ENCODE results near the gene CLIC1. TPM values are rescaled to one million over a fixed set of nuclear protein-coding genes. Genes with fewer than 3 reads are reported as not detected.

The CLIC1 gene
- total RNA-seq, 2 experiments from 2014 or later, result 328 to 329 TPM

DNA sequence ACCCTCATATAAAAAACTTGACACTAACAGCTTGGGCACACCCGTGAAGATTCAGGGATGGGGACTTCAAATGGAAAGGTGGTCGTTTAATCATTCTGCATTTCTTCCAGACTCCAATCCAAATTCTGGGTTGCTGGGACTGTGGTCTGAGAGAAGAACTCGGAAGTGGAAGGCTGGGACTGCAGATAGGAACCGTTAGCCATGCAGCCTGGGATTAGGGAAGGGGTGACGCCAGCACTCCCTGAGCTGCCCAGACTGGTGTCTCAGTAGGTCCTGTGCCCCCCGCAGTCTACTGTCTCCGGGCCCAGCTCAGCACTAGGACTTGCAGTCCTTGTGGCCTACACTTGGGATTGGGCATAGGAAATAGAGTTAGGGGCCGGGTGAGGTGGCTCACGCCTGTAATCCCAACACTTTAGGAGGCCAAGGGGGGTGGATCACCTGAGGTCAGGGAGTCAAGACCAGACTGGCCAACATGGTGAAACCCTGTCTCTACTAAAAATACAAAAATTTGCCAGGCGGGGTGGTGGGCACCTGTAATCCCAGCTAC lies 511 bp upstream of the CLIC1 start:
- Mint-ChIP-seq H3K27me3 (no peaks in the 10 kb centered on the region), H3K36me3 (peaks cover 45% of the 10 kb centered on the region), H3K4me1 (peaks cover 57% of the 10 kb centered on the region), H3K27ac (peak overlapping the region; percentile 89), H3K9me3 (no peaks in the 10 kb centered on the region), H3K4me3 (peak overlapping the region; percentile 93)
- no peak for DNase-seq

DNA sequence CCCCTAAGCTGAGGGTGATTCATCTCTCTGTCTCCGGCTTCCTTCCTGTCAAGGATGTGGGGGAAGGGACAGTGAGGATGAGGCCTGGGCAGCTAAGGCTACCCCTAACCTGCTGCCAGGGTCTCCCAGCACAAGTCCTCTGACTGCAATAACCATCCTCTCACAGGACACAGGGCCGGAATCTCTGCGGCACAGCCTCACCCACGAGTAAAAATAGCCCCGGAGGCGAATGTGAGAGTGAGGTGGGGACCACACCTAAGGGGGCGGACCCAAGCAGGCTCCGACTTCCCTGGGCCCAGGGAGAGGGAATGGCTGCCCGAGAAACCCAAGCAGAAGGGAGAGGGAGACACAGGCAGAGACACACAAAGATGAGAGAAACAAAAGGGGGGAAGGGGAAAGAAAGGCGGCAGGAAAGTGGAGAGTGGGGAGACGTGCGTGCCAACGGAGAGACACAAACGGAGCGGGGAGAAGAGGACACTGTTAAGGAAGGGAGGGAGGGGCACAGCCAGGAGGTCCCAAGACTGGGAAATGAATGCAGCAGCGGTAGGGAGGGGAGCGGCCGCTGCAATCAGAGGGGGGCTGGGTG lies 1.4 kb downstream of the CLIC1 start:
- Mint-ChIP-seq H3K4me1 (peaks cover 52% of the 10 kb centered on the region), H3K9me3 (no peaks in the 10 kb centered on the region), H3K36me3 (peaks cover 42% of the 10 kb centered on the region), H3K4me3 (peak overlapping the region; percentile 93), H3K27me3 (no peaks in the 10 kb centered on the region), H3K27ac (peak overlapping the region; percentile 89)
- DNase-seq, result peak; percentile 64

DNA sequence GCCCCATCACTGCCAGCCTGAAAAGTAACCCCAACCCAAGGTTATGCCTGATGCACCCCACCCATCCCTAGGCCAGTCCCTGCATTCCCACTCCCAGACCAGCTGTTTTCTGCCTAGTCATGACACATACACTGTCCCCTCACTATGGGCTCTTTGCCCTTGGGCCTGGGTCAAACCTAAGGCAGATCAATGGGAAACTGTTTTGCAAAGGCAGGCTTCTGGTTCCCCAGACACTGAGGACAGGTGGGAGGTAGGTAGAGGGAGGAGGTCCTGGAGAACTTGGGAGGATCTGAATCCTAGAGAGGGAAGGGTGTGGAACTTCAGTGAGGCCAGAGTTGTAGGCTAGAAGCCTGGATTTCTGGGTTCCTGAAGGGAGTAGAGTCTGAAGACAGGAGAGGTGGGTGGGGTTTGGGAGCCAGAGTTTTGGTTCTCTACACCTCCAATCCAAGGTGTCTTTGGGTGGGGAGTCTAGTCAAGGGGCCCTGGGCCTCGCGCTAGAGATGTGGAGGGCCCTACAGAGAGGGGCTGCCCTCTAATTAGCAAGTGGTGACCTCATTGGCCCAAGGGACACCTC lies 2.0 kb downstream of the CLIC1 start:
- H3K4me1 Mint-ChIP-seq, result peaks cover 52% of the 10 kb centered on the region
- H3K4me3 Mint-ChIP-seq, result peak overlapping the region; percentile 93
- H3K27me3 Mint-ChIP-seq, result no peaks in the 10 kb centered on the region
- peaks cover 40% of the 10 kb centered on the region for H3K36me3 Mint-ChIP-seq
- H3K27ac Mint-ChIP-seq, result peak overlapping the region; percentile 89
- no peak for DNase-seq
- no peaks in the 10 kb centered on the region for H3K9me3 Mint-ChIP-seq

DNA sequence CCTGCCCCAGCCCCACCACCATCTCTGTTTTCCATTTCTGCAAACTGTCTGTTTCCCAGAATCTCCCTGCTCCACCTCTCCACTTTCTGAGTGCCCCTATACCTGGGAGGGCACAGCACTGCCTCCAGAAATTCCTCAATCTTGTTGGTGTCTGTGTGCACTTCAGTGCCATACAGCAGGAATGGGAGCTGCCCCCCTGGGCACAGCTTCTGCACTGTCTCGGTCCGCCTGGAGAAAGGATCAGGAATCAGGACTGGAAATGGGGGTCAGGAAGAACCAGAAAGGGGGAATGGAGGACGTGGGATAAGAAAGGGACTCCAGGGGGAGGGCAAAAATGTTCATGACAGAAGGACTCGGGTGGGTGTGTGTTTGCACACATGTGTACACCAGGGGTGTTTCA lies 2.6 kb downstream of the CLIC1 start:
- Mint-ChIP-seq H3K36me3 (peaks cover 40% of the 10 kb centered on the region), H3K27ac (peak overlapping the region; percentile 65), H3K9me3 (no peaks in the 10 kb centered on the region), H3K4me1 (peaks cover 51% of the 10 kb centered on the region), H3K4me3 (peak overlapping the region; percentile 93), H3K27me3 (no peaks in the 10 kb centered on the region)
- DNase-seq, result no peak

DNA sequence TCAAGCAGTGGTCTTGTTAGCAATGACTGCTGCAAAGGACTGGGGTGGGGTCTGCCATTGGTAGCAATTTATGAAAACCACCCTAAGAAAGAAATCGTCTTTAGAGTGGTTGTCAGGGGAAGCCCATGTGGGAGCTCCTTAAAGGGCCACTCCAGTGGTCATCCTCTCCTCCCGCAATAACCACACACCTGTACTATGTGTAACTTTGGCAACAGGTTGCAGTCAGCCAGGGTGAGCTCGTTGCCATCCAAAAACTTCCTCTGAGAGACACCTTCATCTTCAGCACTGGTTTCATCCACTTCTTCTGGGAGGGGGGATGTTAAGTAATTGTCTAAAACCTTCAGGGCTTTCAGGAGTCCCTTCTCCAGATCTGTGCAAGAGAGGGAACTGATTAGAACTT lies 4.3 kb downstream of the CLIC1 start:
- peaks cover 40% of the 10 kb centered on the region for H3K36me3 Mint-ChIP-seq
- H3K4me3 Mint-ChIP-seq, result no peak overlapping the region
- no peak overlapping the region for H3K27ac Mint-ChIP-seq

DNA sequence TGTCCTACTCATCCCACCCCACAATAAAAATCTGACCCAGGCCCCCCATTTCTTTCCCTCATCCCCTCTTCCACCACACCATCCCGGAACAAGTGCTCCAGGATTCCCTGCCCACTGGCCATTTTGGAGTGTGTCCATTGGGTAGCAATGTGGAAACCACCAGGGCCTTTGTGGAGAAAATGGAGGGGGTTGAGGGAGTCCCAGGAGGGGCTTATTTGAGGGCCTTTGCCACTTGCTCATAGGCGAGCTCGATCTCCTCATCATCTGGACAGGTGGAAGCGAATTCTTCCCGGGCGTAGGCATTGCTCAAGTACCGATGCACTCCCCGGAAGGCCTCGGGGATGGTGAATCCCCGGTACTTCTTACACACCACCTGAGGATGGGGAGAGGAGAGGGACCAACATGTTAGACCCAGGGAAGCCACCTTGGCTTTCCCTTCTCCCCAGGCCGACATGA lies 5.7 kb downstream of the CLIC1 start:
- Mint-ChIP-seq H3K4me1 (peaks cover 51% of the 10 kb centered on the region), H3K27me3 (no peaks in the 10 kb centered on the region), H3K4me3 (peak overlapping the region; percentile 84), H3K9me3 (no peaks in the 10 kb centered on the region), H3K36me3 (peaks cover 42% of the 10 kb centered on the region), H3K27ac (peak overlapping the region; percentile 13)
- no peak for DNase-seq

More for the DNA sequence above, 4.3 kb downstream of the CLIC1 start:
- H3K9me3 Mint-ChIP-seq, result no peaks in the 10 kb centered on the region
- no peaks in the 10 kb centered on the region for H3K27me3 Mint-ChIP-seq
- DNase-seq, result no peak
- peaks cover 44% of the 10 kb centered on the region for H3K4me1 Mint-ChIP-seq

DNA sequence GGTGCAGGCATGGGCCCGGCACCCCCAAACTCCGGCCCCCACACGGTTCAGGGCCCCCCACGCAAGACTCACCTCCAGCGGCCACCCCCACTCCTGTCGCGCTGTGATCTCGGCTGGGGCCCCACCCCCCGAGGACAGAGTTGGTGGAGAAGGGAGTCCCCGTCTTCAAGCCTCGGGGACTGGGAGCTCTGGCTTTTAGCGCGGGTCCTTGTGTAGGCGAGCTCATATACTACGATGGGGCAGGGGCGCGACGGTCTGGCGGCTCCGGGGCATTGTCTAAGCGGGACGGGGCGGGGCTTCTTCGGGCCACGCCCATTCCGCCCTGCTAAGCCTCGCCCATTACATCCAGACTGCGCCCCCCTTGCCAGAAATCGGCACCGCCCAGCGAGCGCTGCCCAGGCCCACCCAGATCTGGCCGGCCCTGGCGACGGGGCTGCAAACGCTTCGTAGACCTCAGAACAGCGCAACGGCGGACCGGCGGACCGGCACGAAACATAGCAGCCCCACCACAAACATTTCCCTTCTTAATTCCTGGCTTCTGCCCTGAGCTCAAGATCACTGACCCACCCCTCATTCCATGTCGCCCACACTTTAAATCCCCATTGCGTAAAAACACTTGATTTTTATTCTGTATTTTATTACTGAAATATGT lies 6.2 kb downstream of the CLIC1 start:
- Mint-ChIP-seq H3K4me3 (peak overlapping the region; percentile 84), H3K36me3 (peaks cover 39% of the 10 kb centered on the region), H3K27me3 (no peaks in the 10 kb centered on the region), H3K27ac (peak overlapping the region; percentile 13), H3K9me3 (no peaks in the 10 kb centered on the region), H3K4me1 (peaks cover 53% of the 10 kb centered on the region)
- DNase-seq, result peak; percentile 77

DNA sequence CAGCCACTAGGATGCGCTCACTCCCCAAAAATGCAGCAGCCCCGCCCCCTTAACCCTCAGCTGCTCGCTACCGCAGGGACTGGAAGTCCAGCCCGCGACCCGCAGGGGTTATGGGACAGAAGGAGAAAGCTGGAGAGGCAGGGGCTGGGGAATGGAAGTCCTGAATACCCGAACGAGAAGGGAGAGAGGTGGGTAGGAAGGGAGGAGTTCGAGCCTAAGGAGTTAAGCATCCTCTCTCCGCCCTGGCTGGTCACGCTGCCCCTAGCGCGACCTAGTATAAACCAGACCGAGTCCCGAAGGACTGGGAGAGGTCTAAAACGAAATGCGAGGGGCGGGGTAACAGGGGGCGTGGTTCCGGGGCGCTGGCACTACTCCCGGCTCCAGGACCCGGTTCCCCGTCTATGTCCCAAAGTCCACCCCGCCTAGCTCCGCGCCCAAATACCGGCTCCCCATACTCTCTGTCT lies 6.8 kb downstream of the CLIC1 start:
- H3K27ac Mint-ChIP-seq, result peak overlapping the region; percentile 19
- peak overlapping the region; percentile 84 for H3K4me3 Mint-ChIP-seq
- peak; percentile 75 for DNase-seq
- H3K27me3 Mint-ChIP-seq, result no peaks in the 10 kb centered on the region
- H3K9me3 Mint-ChIP-seq, result no peaks in the 10 kb centered on the region
- peaks cover 35% of the 10 kb centered on the region for H3K36me3 Mint-ChIP-seq
- H3K4me1 Mint-ChIP-seq, result peaks cover 53% of the 10 kb centered on the region

DNA sequence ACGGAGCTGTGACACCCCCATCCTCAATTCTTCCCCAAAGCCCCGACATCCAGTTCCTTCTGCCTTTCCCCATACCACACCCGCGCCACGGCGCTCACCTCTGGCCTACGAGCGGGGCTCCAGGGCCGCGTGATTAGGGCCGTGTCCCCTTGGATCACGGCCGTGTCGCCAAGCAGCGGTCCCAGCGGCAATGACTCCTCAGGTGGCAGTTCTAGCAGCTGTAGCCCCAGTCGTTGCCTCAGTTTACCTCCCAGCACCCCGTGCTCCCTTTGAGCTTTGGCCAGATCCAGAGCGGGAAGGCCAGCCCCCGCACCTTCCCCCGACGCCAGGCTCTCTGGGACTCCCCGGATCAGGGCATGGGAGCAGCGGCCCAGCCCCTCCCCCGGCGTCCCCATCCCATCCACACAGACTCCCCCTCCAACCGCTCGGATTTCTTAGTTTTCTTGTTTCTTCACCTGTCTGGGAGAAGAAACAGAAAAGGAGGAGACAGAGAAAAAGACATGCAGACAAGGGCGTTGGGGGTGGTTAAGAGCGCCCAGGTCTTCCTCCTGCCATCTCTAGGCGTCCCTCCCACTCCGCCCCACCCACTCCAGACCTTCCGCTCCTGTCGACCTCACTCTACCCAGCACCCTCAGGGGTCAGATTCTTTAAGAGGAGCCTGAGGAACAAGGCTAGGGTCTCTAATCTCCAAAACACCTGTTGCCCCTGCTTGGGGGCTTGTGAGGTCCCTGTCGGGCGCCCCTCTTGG lies 7.4 kb downstream of the CLIC1 start, which contains the start of gene DDAH2:
DDAH2 (minus strand) TSS at position 533 of the 748 bp plus-strand sequence; CDS start at position 395, 138 bp downstream.
- Mint-ChIP-seq H3K27ac (peak within 1 kb of the TSS; percentile 19), H3K36me3 (peaks cover 32% of the 10 kb centered on the region), H3K9me3 (no peaks in the 10 kb centered on the region), H3K4me1 (peaks cover 49% of the 10 kb centered on the region), H3K4me3 (peak within 1 kb of the TSS; percentile 84), H3K27me3 (no peaks in the 10 kb centered on the region)
- no peak for DNase-seq

DNA sequence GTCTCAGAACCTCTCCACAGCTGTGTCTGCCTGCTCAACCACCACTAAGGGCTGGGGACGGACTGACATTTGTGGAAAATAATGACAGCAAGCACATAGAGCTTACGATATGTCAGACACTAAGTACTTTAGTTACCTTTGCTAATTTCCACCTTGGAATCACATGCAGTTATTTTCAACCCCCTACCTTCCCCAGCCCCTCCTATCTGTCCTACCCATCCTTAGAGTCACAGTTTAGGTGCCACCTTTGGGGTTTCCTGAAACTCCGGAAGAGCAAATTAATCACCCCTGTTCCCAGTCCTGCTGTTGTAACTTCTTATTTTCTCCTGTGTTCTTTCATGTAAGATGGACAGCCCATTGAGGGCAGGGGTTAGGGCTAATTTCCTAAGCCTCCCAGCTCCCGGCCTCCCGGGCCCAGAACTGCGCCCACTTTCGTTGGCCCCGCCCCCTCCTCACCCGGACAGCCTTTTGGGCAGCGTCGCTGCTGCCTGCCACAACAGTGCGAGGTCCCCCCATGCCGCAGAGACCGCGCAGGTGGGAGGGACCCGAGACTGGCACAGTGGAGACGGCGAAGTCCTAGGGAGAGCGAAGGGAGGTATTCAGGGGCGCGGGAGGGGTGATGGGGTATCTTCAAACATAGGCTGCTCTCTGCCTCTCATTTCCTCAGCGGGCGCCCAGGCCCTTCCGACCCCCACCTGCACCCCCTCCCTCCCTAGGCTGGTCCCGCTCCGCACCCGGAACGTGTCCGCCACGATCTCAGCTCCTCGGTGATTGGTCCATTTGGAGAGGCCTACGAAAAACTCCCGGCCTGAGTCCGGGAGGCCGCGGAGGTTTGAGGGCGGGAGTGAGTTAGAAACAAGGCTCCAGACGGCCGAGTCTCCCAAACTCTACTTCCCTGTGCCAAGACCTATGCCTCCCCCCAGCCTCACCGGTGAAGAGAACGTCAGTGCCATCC lies 8.3 kb downstream of the CLIC1 start:
- no peaks in the 10 kb centered on the region for H3K9me3 Mint-ChIP-seq
- H3K4me3 Mint-ChIP-seq, result no peak overlapping the region
- DNase-seq, result no peak
- peaks cover 22% of the 10 kb centered on the region for H3K36me3 Mint-ChIP-seq
- H3K4me1 Mint-ChIP-seq, result peaks cover 40% of the 10 kb centered on the region
- H3K27ac Mint-ChIP-seq, result peak overlapping the region; percentile 61
- H3K27me3 Mint-ChIP-seq, result no peaks in the 10 kb centered on the region

DNA sequence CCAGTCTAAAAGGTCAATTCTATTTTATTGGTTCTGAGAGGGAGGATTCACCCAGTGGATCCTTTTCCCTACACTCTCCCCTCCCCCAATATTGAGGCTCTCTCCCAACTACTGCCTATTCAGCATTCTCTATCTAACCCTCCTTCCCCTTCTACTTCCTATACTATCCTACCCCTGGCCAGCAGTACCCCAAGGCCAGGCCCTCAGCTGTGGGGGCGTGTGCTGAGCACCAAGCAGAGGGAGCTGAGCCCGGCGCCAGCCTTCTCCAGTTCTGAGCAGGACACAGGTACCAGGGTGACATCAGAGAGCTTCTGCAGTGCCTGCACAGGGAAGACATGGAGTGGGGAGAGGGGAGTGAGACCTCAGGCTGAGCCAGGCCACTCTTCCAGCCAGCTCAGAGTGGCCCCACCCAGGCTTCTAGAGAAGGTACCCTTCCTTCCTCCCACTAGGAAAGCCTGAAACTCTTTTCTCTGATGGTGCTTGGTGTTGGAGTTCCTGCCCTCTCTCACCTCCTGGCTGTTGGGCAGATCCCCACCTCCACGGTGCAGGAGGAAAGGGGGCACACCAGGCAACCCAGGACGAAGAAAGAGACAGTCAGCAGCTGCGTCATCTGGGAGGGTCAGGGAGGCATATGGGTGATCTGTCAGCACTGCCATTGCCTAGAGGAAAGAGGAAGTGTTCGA lies 9.2 kb downstream of the CLIC1 start:
- Mint-ChIP-seq H3K9me3 (no peaks in the 10 kb centered on the region), H3K27ac (peak overlapping the region; percentile 61), H3K36me3 (peaks cover 21% of the 10 kb centered on the region), H3K27me3 (no peaks in the 10 kb centered on the region), H3K4me3 (no peak overlapping the region), H3K4me1 (peaks cover 39% of the 10 kb centered on the region)
- DNase-seq, result no peak

DNA sequence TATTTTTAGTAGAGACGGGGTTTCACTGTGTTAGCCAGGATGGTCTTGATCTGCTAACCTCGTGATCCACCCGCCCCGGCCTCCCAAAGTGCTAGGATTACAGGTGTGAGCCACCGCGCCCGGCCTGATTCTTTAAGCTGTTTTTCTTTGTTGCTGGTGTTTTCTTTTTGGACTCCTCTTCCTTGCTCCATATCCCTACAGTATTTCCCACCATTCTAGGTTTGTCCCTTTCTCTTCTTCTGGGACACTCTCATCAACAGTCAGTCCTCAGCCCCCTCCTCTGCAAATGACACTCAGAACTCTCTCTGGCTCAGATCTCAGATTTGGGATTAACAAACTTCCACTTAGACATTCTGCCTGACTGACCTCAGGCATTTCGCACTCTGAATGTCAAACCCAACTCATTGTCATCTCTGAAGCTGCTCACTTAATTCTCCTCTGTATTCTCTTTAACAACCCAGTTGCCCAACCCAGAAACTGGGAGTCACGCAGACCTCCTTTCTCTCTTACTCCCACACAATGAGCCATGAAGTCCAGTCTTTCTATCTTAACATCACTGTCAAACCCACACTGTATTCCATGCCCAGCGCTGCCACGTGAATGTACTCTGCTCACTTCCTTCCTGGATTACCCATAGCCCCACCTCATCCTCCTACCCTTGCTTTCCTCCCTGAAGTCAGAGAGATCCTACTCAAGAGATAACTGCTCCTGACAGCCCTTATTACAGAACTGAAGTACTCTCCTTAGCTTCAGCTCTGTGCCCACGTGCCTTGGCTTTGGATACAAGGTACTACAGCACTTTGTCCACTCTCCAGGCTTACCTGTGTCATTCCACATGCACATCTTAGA lies 10.6 kb downstream of the CLIC1 start:
- peaks cover 13% of the 10 kb centered on the region for H3K36me3 Mint-ChIP-seq
- no peaks in the 10 kb centered on the region for H3K27me3 Mint-ChIP-seq
- no peak overlapping the region for H3K27ac Mint-ChIP-seq
- peaks cover 37% of the 10 kb centered on the region for H3K4me1 Mint-ChIP-seq
- no peak for DNase-seq
- no peaks in the 10 kb centered on the region for H3K9me3 Mint-ChIP-seq
- H3K4me3 Mint-ChIP-seq, result no peak overlapping the region

Measured in activated naive CD8-positive, alpha-beta T cell treated with anti-CD3 and anti-CD28 coated beads for 36 hours (primary cell).